ENCODE results near the gene CTRB2.

Gene CTRB2

DNA sequence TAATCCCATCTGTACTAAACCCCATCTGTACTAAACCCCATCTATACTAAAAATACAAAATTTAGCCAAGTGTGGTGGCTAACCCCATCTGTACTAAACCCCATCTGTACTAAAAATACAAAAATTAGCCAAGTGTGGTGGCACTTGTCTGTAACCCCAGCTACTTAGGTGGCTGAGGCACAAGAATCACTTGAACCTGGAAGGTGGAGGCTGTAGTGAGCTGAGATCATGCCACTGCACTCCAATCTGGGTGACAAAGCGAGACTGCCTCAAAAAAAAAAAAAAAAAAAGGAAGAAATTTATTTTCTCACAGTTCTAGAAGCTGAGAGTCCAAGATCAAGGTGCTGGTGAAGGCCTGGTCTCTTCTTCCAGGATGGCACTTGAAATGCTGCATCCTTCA lies 46.6 kb downstream of the CTRB2 start:
- DNase-seq = no peak
